Choroid plexus epithelial cell (primary cell): ENCODE data around the gene CRIP1.

Experiments used
- DNase-seq: peaks from one replicate; pipeline ENCODE4 v3.0.0-alpha.2; 2010; ENCODE audit warnings: low read depth
- H3K4me3 ChIP-seq: 2 replicates; pipeline ENCODE4 v1.5.1; 2011; ENCODE audit warnings: low read depth, mild to moderate bottlenecking, control low read depth, low read length, moderate library complexity
- TF ChIP-seq, protein P1 (sequence below): conservative IDR thresholded peaks from 2 replicates; pipeline ENCODE4 v1.5.1; 2011; ENCODE audit warnings: low read depth, mild to moderate bottlenecking, control low read depth, inconsistent platforms, low read length, moderate library complexity

The CRIP1 gene

DNA sequence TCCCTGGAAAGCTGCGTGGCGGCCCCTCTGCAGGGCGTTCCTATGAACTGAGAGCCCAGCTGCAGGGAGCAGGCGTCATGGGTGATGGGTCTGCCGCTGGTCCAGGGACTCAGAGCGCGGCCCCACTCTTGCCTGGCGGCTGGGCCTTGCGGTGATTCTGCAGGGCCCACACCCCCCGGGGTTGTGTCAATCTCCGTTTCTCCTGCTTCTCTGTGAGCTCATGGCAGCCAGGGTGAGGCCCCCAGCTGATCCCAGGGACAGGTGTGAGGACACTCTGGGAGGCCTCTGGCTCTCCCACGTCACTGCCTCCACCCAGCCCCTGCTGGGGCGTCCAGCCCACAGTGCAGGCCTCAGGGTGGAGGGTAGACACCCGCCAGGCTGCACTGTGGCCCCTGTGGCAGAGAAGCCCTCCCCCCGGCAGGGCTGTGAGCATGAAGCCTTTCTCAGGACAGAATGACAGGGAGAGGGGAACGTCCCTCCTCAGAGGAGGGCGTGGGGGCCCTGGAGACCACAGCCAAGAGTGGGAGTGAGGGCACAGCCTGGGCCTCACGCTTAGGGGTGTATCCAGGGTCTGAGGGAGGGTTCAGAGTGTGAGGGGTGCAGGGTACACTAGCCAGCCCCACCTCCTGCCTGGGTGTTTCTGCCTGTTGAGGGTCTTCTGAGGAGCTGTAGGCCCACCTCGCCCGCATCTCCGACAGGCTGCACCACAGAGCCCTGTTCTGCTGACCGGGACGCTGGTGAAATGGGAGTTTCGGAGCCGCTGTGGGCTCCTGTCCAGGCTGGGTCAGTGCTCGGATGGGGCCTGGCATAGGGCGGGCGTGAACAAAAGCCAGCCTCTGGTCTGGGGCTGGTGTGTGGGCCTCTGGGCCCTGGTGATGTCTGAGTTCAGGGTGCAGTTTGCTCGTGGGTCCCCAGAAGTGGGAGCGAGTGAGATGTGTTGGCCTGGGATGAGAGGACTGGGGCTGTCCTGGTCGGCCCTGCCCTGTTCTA is 38.7 kb upstream of the CRIP1 start:
- TF ChIP-seq, protein P1, sequence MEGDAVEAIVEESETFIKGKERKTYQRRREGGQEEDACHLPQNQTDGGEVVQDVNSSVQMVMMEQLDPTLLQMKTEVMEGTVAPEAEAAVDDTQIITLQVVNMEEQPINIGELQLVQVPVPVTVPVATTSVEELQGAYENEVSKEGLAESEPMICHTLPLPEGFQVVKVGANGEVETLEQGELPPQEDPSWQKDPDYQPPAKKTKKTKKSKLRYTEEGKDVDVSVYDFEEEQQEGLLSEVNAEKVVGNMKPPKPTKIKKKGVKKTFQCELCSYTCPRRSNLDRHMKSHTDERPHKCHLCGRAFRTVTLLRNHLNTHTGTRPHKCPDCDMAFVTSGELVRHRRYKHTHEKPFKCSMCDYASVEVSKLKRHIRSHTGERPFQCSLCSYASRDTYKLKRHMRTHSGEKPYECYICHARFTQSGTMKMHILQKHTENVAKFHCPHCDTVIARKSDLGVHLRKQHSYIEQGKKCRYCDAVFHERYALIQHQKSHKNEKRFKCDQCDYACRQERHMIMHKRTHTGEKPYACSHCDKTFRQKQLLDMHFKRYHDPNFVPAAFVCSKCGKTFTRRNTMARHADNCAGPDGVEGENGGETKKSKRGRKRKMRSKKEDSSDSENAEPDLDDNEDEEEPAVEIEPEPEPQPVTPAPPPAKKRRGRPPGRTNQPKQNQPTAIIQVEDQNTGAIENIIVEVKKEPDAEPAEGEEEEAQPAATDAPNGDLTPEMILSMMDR: no peak
- no peak for DNase-seq
- H3K4me3 ChIP-seq: no peak overlapping the region

DNA sequence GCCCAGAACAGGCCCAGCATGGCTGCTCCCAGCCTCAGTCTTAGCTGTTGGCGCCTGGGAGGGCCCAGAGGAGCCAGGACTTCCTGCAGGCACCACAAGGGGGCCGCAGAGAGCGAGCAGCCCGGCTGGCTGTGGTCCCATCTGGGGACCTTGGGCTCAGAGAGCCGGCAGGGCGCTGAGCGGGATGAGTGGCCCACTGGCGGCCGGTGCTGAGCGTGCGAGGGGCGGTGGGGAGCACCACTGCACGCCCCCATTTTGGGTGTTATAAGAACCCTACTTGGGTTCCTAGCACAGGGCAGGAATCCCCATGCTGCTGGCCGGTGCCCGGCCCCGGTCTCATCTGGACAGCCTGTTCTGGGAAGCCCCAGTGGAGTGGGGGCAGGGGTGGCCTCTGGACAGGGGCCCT is 38.0 kb upstream of the CRIP1 start:
- TF ChIP-seq, protein P1: peak; percentile 85
- DNase-seq: peak; percentile 68
- no peak overlapping the region for H3K4me3 ChIP-seq

DNA sequence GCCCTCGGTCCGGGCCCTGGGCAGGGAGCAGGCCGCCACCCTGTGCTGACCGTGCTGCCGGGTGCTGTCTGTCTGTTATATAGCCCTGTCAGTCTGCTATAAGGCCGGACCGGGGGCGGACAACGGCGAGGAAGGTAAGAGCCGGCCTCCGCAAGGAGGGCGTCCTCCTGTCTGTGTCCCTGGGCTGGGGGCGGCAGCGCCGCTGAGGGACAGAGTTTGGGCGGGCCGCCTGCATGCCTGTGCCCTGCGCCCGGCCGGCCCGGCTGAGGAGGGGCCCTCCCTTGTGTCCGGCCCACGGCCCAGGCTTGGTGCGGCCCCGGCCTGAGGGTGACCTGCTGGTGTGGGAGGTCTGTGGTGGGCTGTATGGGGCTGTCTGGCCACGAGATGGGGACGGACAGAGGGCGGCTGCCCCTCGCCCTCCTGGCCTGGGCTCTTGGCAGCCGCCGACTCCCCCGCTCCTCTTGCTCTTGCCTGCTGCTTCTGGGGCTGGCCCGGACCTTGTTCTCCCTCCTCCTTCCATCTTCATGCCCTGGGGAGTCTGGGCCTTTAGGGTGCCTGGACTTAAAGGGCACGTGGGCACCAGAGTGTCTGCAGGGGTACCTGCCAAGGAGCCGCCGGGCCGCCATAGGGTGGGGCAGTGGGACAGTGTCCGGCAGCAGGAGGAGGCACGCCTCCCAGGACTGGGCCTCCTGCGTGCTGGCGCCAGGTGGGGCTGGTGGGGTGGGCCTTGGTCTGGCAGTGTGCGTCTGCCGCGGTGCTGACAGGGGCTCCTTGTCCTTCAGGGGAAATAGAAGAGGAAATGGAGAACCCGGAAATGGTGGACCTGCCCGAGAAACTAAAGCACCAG is 37.2 kb upstream of the CRIP1 start:
- H3K4me3 ChIP-seq: no peak overlapping the region
- TF ChIP-seq, protein P1: no peak
- no peak for DNase-seq

DNA sequence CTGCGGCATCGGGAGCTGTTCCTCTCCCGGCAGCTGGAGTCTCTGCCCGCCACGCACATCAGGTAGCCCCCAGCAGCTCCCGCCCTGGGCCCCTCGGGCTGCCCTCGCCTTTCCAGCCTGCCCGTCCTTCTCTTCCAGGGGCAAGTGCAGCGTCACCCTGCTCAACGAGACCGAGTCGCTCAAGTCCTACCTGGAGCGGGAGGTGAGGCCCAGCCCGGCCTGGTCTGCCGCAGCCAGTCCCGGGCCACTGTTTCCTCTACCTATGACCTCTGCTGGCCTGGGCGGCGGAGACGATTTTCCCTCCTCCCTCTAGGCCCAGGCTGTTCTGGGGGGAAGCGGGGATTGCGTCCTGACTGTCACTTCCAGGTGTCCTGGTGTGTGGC is 36.6 kb upstream of the CRIP1 start:
- no peak for DNase-seq
- no peak overlapping the region for H3K4me3 ChIP-seq
- TF ChIP-seq, protein P1: no peak

DNA sequence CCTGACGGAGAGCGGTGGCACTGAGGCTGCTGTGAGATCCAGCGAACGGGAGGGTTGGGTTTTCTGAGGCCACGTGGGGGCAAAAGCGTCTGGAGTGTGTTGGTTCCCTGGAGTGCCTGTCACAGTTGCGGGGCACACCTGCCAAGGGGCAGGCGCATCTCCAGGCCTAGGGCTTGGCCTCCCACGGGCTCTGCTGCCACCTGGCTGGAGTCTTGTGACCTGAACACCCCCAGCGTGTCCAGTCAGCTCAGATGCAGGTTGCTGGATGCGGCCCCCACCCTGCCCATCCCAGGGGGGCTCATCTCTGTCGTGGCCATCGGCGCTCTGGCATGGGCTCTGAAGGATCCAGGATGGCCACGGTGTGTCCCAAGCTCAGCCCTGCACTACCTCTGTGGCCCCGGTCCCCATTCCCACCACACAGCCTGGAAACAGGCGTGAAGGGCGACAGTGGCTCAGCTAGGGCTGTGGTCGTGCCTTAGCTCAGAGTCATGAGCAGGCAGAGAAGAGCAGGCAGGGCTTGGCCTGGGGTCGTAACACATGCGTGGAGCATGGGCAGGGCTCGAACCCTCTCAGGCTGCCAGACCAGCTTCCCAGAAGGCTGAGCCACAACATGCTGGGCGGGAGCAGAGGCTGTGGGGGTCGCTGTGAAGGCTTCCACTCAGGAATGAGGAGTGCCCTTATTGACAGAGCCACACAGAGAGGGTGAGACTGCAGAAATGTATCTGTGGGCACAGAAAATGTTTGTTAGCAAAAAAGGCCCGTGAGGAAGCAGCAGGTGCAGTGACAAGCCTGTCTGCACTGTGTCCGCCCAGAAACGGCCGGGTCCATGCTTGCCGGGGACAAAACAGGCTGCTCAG is 35.6 kb upstream of the CRIP1 start:
- TF ChIP-seq, protein P1: no peak
- H3K4me3 ChIP-seq: no peak overlapping the region
- no peak for DNase-seq

DNA sequence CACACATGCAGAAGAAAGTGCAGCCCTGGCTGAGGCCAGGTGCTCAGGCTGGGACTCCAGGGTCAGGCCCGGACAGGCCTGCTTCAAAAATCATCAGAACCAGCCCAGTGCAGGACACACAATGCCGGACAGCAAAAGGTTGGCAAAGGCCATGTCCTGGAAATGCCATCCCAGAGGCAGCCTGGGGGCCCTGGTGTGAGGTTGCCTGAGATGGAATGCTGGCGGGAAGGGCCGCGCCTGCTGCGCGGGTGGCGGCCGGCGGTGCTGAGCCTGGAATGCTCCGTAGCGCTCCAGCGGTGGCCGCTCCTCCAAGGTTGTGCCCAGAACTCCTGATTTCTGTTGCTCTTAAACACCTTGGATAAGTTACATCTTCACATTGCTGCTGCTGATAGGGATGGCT is 33.7 kb upstream of the CRIP1 start:
- DNase-seq: no peak
- TF ChIP-seq, protein P1: no peak

More for the DNA sequence above, 33.7 kb upstream of the CRIP1 start:
- H3K4me3 ChIP-seq: no peak overlapping the region
